Uterus (tissue), 4 donors: ENCODE results near the gene TMEM127. TPM values are rescaled to one million over a fixed set of nuclear protein-coding genes. Genes with fewer than 3 reads are reported as not detected.

Experiments used
- DNase-seq, 2 donors: peaks; one replicate each; pipeline ENCODE4 v3.0.0-alpha.2; 2019 to 2020
- H3K27ac ChIP-seq, 2 donors: fragments of 200-600 bp; sonication (generic); 1 replicate in 1 of 2; 2 replicates in 1 of 2; pipeline ENCODE4 v1.5.1; 2016 to 2018
- H3K27me3 ChIP-seq, 2 donors: fragments of 200-600 bp; sonication (generic); one replicate each; pipeline ENCODE4 v1.5.1; 2018 to 2019; ENCODE audit warnings: control low read depth in 1 of 2
- H3K36me3 ChIP-seq, 2 donors: fragments of 200-600 bp; sonication (generic); one replicate each; pipeline ENCODE4 v1.5.1; 2019; ENCODE audit warnings: control low read depth in 1 of 2
- H3K4me1 ChIP-seq, 2 donors: fragments of 200-600 bp; sonication (generic); one replicate each; pipeline ENCODE4 v1.5.1; 2018 to 2019; ENCODE audit warnings: control low read depth in 1 of 2
- H3K4me3 ChIP-seq, 2 donors: fragments of 200-600 bp; sonication (generic); 1 replicate in 1 of 2; 2 replicates in 1 of 2; pipeline ENCODE4 v1.5.1; 2018 to 2019; ENCODE audit warnings: mild to moderate bottlenecking in 1 of 2
- H3K9me3 ChIP-seq, 2 donors: fragments of 200-600 bp; sonication (generic); one replicate each; pipeline ENCODE4 v1.5.1; 2019; ENCODE audit warnings: control low read depth in 1 of 2
- CTCF ChIP-seq, 4 experiments: fragments of 200-600 bp in 2 of 4; fragments of 450-650 bp in 2 of 4; sonication (generic) in 2 of 4; IDR thresholded peaks; one replicate each; pipeline ENCODE4 v1.5.1; 2016 to 2019; ENCODE audit warnings: antibody characterized with exemption in 4 of 4, mild to moderate bottlenecking in 2 of 4, moderate library complexity in 1 of 4
- POLR2A ChIP-seq, 2 donors: fragments of 450-650 bp; IDR thresholded peaks; one replicate each; pipeline ENCODE4 v1.6.1; 2016; ENCODE audit warnings: antibody characterized with exemption in 2 of 2, mild to moderate bottlenecking in 1 of 2, moderate library complexity in 1 of 2
- intact Hi-C: fragments of 100-400 bp; cut with DNase I; formaldehyde crosslinking; loops from one replicate; pipeline ENCODE4 v1.15.1; 2023; ENCODE audit warnings: low total_unique reads
- total RNA-seq, 4 donors: library from RNA; depleted of rRNA in 3 of 4; stranded (reverse); fragments of >200 nt in 3 of 4; gene quantifications; one replicate each; pipeline versions ENCODE4 v1.1.0 to v1.2.4, GENCODE V29; 2014 to 2023
- donor health status: DM: yes; HTN: yes; CAD: no.

The TMEM127 gene
- total RNA-seq, 4 donors from 2014 or later, result 17.0 to 45.4 (median 22.3) TPM

DNA sequence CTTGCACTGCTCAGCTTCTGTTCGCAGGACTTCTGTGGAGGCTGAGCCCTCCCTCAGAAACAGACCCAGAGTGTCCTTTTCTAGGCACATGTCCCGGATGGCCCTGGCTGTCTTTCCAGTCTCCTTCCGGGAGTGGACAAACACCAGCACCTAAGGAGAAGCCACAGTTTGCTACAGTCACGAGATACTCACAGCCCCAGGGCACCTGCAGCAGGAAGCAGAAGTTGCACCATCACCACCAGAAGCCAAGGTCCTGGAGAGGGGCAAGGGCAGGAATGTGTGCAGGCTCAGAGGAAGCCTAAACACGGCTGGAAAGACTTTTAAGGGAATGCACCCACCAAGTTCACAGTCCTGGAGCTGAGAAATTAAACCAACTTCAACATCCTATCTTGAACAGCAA is 26.0 kb upstream of the TMEM127 start:
- Histone ChIP-seq H3K4me1 (no peaks in the 10 kb centered on the region), H3K27me3 (no peaks in the 10 kb centered on the region), H3K4me3 (no peak overlapping the region), H3K36me3 (no peaks in the 10 kb centered on the region), H3K27ac (no peak overlapping the region), H3K9me3 (no peaks in the 10 kb centered on the region)
- DNase-seq, result no peak
- intact Hi-C loops, result no loop called here
- no peak for TF ChIP-seq POLR2A (IDR thresholded peaks at IDR 0.05)
- TF ChIP-seq CTCF (IDR thresholded peaks at IDR 0.05), result no peak

DNA sequence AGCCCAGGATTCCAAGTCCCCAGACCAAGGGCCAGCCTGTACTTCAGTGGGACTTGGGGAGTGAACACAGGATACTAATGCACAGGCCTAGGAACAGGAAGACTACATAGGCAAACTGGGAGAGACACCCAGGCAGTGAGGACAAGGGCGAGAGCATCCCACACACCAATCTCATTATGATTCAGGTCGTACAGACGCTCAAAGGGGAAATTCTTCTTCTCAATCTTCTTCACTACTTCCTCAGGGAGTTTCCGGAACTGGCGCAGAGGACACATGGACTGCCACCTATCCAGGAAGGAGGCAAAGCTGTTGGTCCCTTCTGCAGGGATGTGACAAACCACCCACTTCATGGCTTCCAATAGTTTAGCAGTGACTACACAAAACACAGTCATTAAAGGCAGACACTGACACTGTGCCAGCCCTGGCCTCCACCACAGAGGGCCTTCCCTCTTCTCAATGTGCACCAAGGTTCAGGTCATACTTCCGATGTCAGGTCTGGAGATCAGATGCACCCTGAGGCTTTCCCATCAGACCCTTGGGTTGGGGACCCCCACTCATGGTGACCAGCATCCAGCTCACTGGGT is 21.6 kb upstream of the TMEM127 start:
- Histone ChIP-seq H3K9me3 (no peaks in the 10 kb centered on the region), H3K36me3 (no peaks in the 10 kb centered on the region), H3K4me3 (no peak overlapping the region), H3K27ac (no peak overlapping the region), H3K4me1 (no peaks in the 10 kb centered on the region), H3K27me3 (no peaks in the 10 kb centered on the region)
- TF ChIP-seq POLR2A (IDR thresholded peaks at IDR 0.05) (no peak), CTCF (IDR thresholded peaks at IDR 0.05) (no peak)
- intact Hi-C loops, result no loop called here
- DNase-seq, result no peak

GRCh38 chr2:96276787-96277499 is 11.1 kb upstream of the TMEM127 start:
- Histone ChIP-seq H3K36me3 (no peaks in the 10 kb centered on the region), H3K9me3 (no peaks in the 10 kb centered on the region), H3K4me1 (no peaks in the 10 kb centered on the region), H3K4me3 (no peak overlapping the region), H3K27me3 (no peaks in the 10 kb centered on the region), H3K27ac (no peak overlapping the region)
- DNase-seq, result no peak
- TF ChIP-seq POLR2A (IDR thresholded peaks at IDR 0.05), result no peak
- no peak for TF ChIP-seq CTCF (IDR thresholded peaks at IDR 0.05)
- intact Hi-C loops, result no loop called here

DNA sequence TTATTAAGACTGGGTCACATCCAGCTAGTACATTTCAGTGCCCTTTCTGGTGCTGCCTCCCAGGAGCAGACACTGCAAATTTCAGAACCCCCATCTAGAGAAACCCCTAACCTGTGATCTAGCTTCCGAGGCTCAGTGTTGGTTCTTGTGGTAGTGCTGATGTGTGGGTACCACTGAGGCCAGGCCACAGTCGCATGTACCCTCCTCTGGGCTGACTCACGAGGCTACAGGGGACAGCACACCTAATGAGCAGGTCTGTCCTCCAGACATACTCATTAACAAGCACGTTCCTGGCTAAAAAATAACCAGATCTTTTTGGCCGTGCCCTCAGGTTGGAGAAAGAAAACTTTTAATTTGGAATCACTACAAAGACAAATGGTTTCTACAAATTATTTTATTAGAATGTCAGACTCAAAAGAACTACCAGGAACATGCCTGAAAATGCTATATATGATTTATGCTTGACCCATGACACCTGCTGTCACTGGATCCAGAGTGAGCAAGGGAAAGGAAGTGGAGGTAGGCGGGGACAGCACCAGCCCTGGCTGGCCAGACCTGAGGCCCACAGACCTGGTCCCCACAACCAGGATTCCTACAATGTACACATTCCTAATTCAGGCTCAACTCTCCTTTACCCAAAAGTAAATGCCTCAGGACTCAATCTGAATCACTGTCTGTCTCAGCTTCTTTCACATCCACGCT is 8.7 kb upstream of the TMEM127 start:
- no peak for DNase-seq
- TF ChIP-seq CTCF (IDR thresholded peaks at IDR 0.05) (no peak), POLR2A (IDR thresholded peaks at IDR 0.05) (no peak)
- no peak overlapping the region for H3K27ac ChIP-seq
- intact Hi-C loops, result no loop called here
- H3K36me3 ChIP-seq, result peaks cover 0 to 3% of the 10 kb centered on the region in 2 donors
- no peaks in the 10 kb centered on the region for H3K9me3 ChIP-seq
- H3K4me1 ChIP-seq, result no peaks in the 10 kb centered on the region
- no peaks in the 10 kb centered on the region for H3K27me3 ChIP-seq
- H3K4me3 ChIP-seq, result no peak overlapping the region

DNA sequence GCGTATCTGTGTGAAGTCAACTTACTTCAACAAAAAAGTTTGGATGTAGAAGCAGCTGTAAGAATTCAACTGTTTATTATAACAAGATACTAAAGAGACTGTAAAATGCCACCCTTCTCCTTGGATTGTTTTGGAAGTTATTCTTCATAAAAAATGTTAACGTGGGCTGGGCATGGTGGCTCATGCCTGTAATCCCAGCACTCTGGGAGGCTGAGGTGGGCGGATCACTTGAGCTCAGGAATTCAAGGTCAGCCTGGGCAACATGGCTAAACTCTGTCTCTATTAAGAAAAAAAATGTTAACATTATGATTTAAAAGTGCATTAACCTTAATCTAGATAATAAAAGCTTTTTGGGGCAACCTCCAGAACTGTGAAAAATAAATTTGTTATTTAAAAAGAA is 8.0 kb upstream of the TMEM127 start:
- Histone ChIP-seq H3K27me3 (no peaks in the 10 kb centered on the region), H3K4me1 (no peaks in the 10 kb centered on the region), H3K9me3 (no peaks in the 10 kb centered on the region), H3K4me3 (no peak overlapping the region), H3K36me3 (peaks cover 0 to 3% of the 10 kb centered on the region in 2 donors), H3K27ac (no peak overlapping the region)
- DNase-seq, result no peak
- no peak for TF ChIP-seq CTCF (IDR thresholded peaks at IDR 0.05)
- TF ChIP-seq POLR2A (IDR thresholded peaks at IDR 0.05), result no peak
- intact Hi-C loops, result no loop called here
